K562 (cell line): Measurements from ENCODE around the gene TMEM163. TPM values are rescaled to one million over a fixed set of nuclear protein-coding genes. Genes with fewer than 3 reads are reported as not detected.

ENCODE experiments used
- ATAC-seq: fragments of 200-7000 bp; cut with Tn5 transposase; 3 replicates; pipeline ENCODE4 v1.9.1; 2020; ENCODE audit warnings: moderate library complexity
- BruUV-seq: library from RNA; stranded (reverse); fragments of 400-500 nt; replicated peaks from 2 replicates; lab custom pipeline; 2021; lab: Mats Ljungman, UMichigan
- CTCF ChIA-PET: fragments of 300-600 bp; formaldehyde crosslinking; extraction: SDS; loops from one replicate; lab custom pipeline; 2021; ENCODE audit warnings: low intra/inter-chr PET ratio; lab: Yijun Ruan, JAX
- POLR2A ChIA-PET: fragments of 300-600, 350-650 bp; sonication (Branson Sonifier 250); formaldehyde crosslinking; extraction: SDS; loops from one replicate; lab custom pipeline; 2021; ENCODE audit warnings: antibody characterized with exemption, inconsistent platforms; lab: Yijun Ruan, JAX
- DNase-seq, 4 experiments: peaks; one replicate each; pipeline versions ENCODE4 v3.0.0 to v3.0.0-alpha.2; 2011 to 2018; ENCODE audit warnings: low spot score in 3 of 4, mixed read lengths in 3 of 4; ENCODE audit errors: extremely low read depth in 1 of 4
- FAIRE-seq: peaks from 2 replicates; lab custom pipeline; 2011; peaks lifted over from hg19 to GRCh38; lab: Jason Lieb, UNC
- H2AFZ ChIP-seq: 2 replicates; pipeline ENCODE4 v1.6.0; 2011; ENCODE audit warnings: low read depth, low read length, control low read depth, inconsistent platforms
- H3K27ac ChIP-seq: fragments of 200-600 bp; 3 replicates; pipeline ENCODE4 v1.8.0; 2011; ENCODE audit warnings: low read depth, mild to moderate bottlenecking, control low read depth, inconsistent platforms, low read length, moderate library complexity, mixed read lengths; ENCODE audit errors: extremely low read depth
- H3K27me3 ChIP-seq, 2 experiments: fragments of 300-600 bp in 1 of 2; 2 replicates in 1 of 2; 3 replicates in 1 of 2; pipeline versions ENCODE4 v1.6.0 to v1.8.0; 2011; ENCODE audit warnings: inconsistent platforms in 2 of 2, low read length in 2 of 2, mild to moderate bottlenecking in 1 of 2, mixed read lengths in 1 of 2, moderate library complexity in 1 of 2; ENCODE audit not compliant: control insufficient read depth in 2 of 2, insufficient read depth in 2 of 2
- H3K36me3 ChIP-seq: fragments of 300-600 bp; 3 replicates; pipeline ENCODE4 v1.8.0; 2011; ENCODE audit warnings: mild to moderate bottlenecking, low read length, inconsistent platforms; ENCODE audit not compliant: control insufficient read depth, insufficient read depth
- H3K4me1 ChIP-seq, 2 experiments: fragments of 200-600 bp in 1 of 2; replicated peaks in 1 of 2; 2 replicates in 1 of 2; 3 replicates in 1 of 2; pipeline versions ENCODE4 v1.5.1 to v1.8.0; 2011; ENCODE audit warnings: inconsistent platforms in 2 of 2, low read length in 2 of 2, mild to moderate bottlenecking in 1 of 2, mixed read lengths in 1 of 2, moderate library complexity in 1 of 2; ENCODE audit not compliant: control insufficient read depth in 2 of 2, insufficient read depth in 2 of 2
- H3K4me2 ChIP-seq: 2 replicates; pipeline ENCODE4 v1.6.1; 2011; ENCODE audit warnings: low read length, control low read depth, inconsistent platforms, mixed read lengths; ENCODE audit not compliant: insufficient read depth
- H3K4me3 ChIP-seq: fragments of 200-600 bp; sonication (generic), shearing (Covaris generic); 2 replicates; pipeline ENCODE4 v1.5.1; 2016; ENCODE audit warnings: control low read depth, inconsistent platforms
- H3K79me2 ChIP-seq: fragments of 200-600 bp; 3 replicates; pipeline ENCODE4 v1.8.0; 2011; ENCODE audit warnings: low read length, inconsistent platforms; ENCODE audit not compliant: control insufficient read depth, insufficient read depth
- H3K9ac ChIP-seq, 2 experiments: 2 replicates each; pipeline versions ENCODE4 v1.6.0 to v1.6.1; 2011; ENCODE audit warnings: low read depth in 2 of 2, low read length in 2 of 2, control low read depth in 1 of 2, inconsistent platforms in 1 of 2, mild to moderate bottlenecking in 1 of 2, mixed read lengths in 1 of 2; ENCODE audit not compliant: insufficient read depth in 1 of 2
- H3K9me1 ChIP-seq: one replicate; pipeline ENCODE4 v1.6.0; 2011; ENCODE audit warnings: inconsistent platforms, mild to moderate bottlenecking, low read length, moderate library complexity; ENCODE audit not compliant: control insufficient read depth, insufficient read depth
- H3K9me3 ChIP-seq: replicated peaks from 2 replicates; pipeline ENCODE4 v1.5.1; 2011; ENCODE audit warnings: low read depth, low read length, inconsistent platforms; ENCODE audit not compliant: control insufficient read depth, insufficient read depth
- H4K20me1 ChIP-seq: replicated peaks from 2 replicates; pipeline ENCODE4 v1.6.1; 2011; ENCODE audit warnings: low read length, inconsistent platforms, mixed read lengths; ENCODE audit not compliant: control insufficient read depth, insufficient read depth
- CREB1 ChIP-seq, 2 experiments: sonication (generic) in 1 of 2; formaldehyde crosslinking in 1 of 2; IDR thresholded peaks; 2 replicates each; pipeline versions ENCODE4 v1.6.1 to v1.8.0; 2012 to 2022; ENCODE audit warnings: inconsistent platforms in 1 of 2, mild to moderate bottlenecking in 1 of 2, missing genetic modification reagents in 1 of 2, moderate library complexity in 1 of 2
- DEAF1 ChIP-seq: fragments of 450-650 bp; formaldehyde crosslinking; IDR thresholded peaks from 2 replicates; pipeline ENCODE4 v1.4.0; 2020; ENCODE audit warnings: mild to moderate bottlenecking, moderate library complexity
- ELF2 ChIP-seq: fragments of 250-450 bp; sonication (Bioruptor Pico); IDR thresholded peaks from 2 replicates; pipeline ENCODE4 v1.5.0; 2021; ENCODE audit warnings: mild to moderate bottlenecking
- HDAC2 ChIP-seq: fragments of 450-650 bp; IDR thresholded peaks from 2 replicates; pipeline ENCODE4 v1.6.1; 2016; ENCODE audit warnings: mild to moderate bottlenecking
- HNRNPK ChIP-seq: fragments of 200-400 bp; formaldehyde crosslinking; IDR thresholded peaks from one replicate; pipeline ENCODE4 v1.6.1; 2018; ENCODE audit warnings: mild to moderate bottlenecking, low read depth, low read length; ENCODE audit not compliant: poor library complexity, severe bottlenecking
- HNRNPLL ChIP-seq: fragments of 200-400 bp; formaldehyde crosslinking; IDR thresholded peaks from 2 replicates; pipeline ENCODE4 v1.6.1; 2017; ENCODE audit warnings: low read length, low read depth, mild to moderate bottlenecking; ENCODE audit not compliant: poor library complexity, severe bottlenecking
- LEF1 ChIP-seq: fragments of 450-650 bp; IDR thresholded peaks from 2 replicates; pipeline ENCODE4 v1.6.1; 2016; ENCODE audit warnings: mild to moderate bottlenecking
- MAX ChIP-seq: sonication (generic); formaldehyde crosslinking; IDR thresholded peaks from 2 replicates; pipeline ENCODE4 v1.9.0; 2022; ENCODE audit warnings: mild to moderate bottlenecking, missing genetic modification reagents
- OTX1 ChIP-seq: fragments of 450-650 bp; formaldehyde crosslinking; IDR thresholded peaks from 2 replicates; pipeline ENCODE4 v1.4.0; 2022; ENCODE audit warnings: mild to moderate bottlenecking
- RBBP5 ChIP-seq: fragments of 200-600 bp; sonication (generic); IDR thresholded peaks from 2 replicates; pipeline ENCODE4 v1.6.1; 2012; ENCODE audit warnings: borderline replicate concordance, mild to moderate bottlenecking, low read length, control low read depth, inconsistent platforms; ENCODE audit not compliant: insufficient read depth, poor library complexity, severe bottlenecking
- SNIP1 ChIP-seq: fragments of 450-650 bp; IDR thresholded peaks from 2 replicates; pipeline ENCODE4 v1.7.1; 2017; ENCODE audit warnings: low read depth, mild to moderate bottlenecking
- SP2 ChIP-seq: IDR thresholded peaks from 2 replicates; pipeline ENCODE4 v1.6.1; 2011; ENCODE audit warnings: mild to moderate bottlenecking, low read depth, low read length, moderate library complexity; ENCODE audit not compliant: poor library complexity, severe bottlenecking; ENCODE audit errors: extremely low read depth
- YBX1 ChIP-seq: fragments of 450-650 bp; IDR thresholded peaks from 2 replicates; pipeline ENCODE4 v1.7.1; 2016; ENCODE audit warnings: mild to moderate bottlenecking
- ZNF518B ChIP-seq: fragments of 250-450 bp; sonication (Bioruptor Pico); IDR thresholded peaks from 2 replicates; pipeline ENCODE4 v1.5.0; 2021; ENCODE audit warnings: mild to moderate bottlenecking, moderate library complexity
- ZNF639 ChIP-seq, 2 experiments: fragments of 200-800 bp in 1 of 2; sonication (Bioruptor generic) in 1 of 2; sonication (generic) in 1 of 2; formaldehyde crosslinking in 1 of 2; IDR thresholded peaks in 1 of 2; conservative IDR thresholded peaks in 1 of 2; 2 replicates each; pipeline versions ENCODE4 v1.5.0 to v1.6.1; 2016 to 2020; ENCODE audit warnings: missing compliant biosample characterization in 1 of 2, missing genetic modification characterization in 1 of 2, missing genetic modification reagents in 1 of 2
- ZSCAN29 ChIP-seq: fragments of 450-650 bp; IDR thresholded peaks from 2 replicates; pipeline ENCODE4 v1.6.1; 2017
- WGBS: fragments of 100-300 bp; shearing (Covaris generic); methylation state at CpG from one replicate; pipeline ENCODE4 v1.1.6; 2016; ENCODE audit warnings: low coverage, mixed read lengths; ENCODE audit not compliant: insufficient coverage; ENCODE audit errors: missing lambda C conversion rate; 5-methylcytosine and 5-hydroxymethylcytosine counted together
- in situ Hi-C: fragments of 300-500 bp; cut with MboI; formaldehyde crosslinking; loops from 4 replicates; pipeline ENCODE4 v1.15.0; 2018; ENCODE audit warnings: inconsistent platforms, mixed read lengths
- intact Hi-C: fragments of 100-400 bp; cut with micrococcal nuclease; formaldehyde crosslinking; loops from 2 replicates; pipeline ENCODE4 v1.14.2; 2022
- polyA plus RNA-seq, 8 experiments: library from polyadenylated mRNA; depleted of rRNA in 4 of 8; stranded (reverse) in 5 of 8; unstranded in 3 of 8; fragments of >200 nt; fragmentation: Nextera tagmentation in 2 of 8; fragmentation: Illumina TruSeq in 1 of 8; extraction: Ambion mirVana in 2 of 8; extraction: Trizol in 1 of 8; gene quantifications; 2 replicates each; pipeline versions ENCODE4 v1.2.1 to v1.2.3, GENCODE V29; 2011 to 2014; ENCODE audit warnings: inconsistent platforms in 1 of 8, missing spikeins in 1 of 8
- total RNA-seq, 7 experiments: library from RNA; depleted of rRNA in 6 of 7; stranded (reverse); fragments of >200 nt in 6 of 7; fragmentation: Illumina TruSeq in 2 of 7; extraction: Trizol in 2 of 7; gene quantifications; 2 replicates each; pipeline versions ENCODE4 v1.2.1 to v1.2.3, GENCODE V29; 2011 to 2021; ENCODE audit warnings: low replicate concordance in 1 of 7

TMEM163 gene
- total and polyA plus RNA-seq, 9 of the 15 experiments (the other 6 are each of a cell fraction or from before 2014, with no cell fraction given): 0.04 to 0.68 (median 0.16) TPM; not detected in 3

- CTCF ChIA-PET: no interaction called here
Measured at GRCh38 chr2:134458950-134459349, 259.9 kb downstream of the TMEM163 start.

More at GRCh38 chr2:134458950-134459349, 259.9 kb downstream of the TMEM163 start:
- Histone ChIP-seq H3K36me3 (no peaks in the 10 kb centered on the region), H3K79me2 (no peaks in the 10 kb centered on the region), H3K27ac (no peak overlapping the region), H3K4me1 (no peaks in the 10 kb centered on the region), H4K20me1 (0 out of 2 replicates have a peak, but pooled peaks cover 14% of the 10 kb centered on the region), H3K27me3 (peaks cover 9 to 81% of the 10 kb centered on the region in 2 experiments), H3K4me2 (no peak overlapping the region), H2AFZ (no peak overlapping the region), H3K9ac (no peak overlapping the region), H3K9me1 (no peaks in the 10 kb centered on the region), H3K4me3 (no peak overlapping the region), H3K9me3 (no peaks in the 10 kb centered on the region)
- POLR2A ChIA-PET: interaction anchor here (0.6 kb wide), 1 partner anchor 293 kb away, joined by 3 read pairs; no protein-coding TSS in a partner anchor
- no peak for DNase-seq
- 11% methylated on average over 9 of the region's 10 CpGs for WGBS
- no TSS peak for BruUV-seq
- TF ChIP-seq ZSCAN29 (no peak), MAX (CRISPR knock-in tag) (no peak), HDAC2 (no peak), DEAF1 (no peak), OTX1 (CRISPR knock-in tag) (no peak), ZNF639 (CRISPR knock-in tag; conservative IDR thresholded peaks at IDR 0.05 in 1 of 2, IDR thresholded peaks at IDR 0.05 in 1 of 2) (no peak), HNRNPLL (no peak), CREB1 (IDR thresholded peaks at IDR 0.05) (no peak), CREB1 (CRISPR knock-in tag; IDR thresholded peaks at IDR 0.05) (no peak), HNRNPK (no peak), SP2 (no peak), SNIP1 (no peak), ELF2 (CRISPR knock-in tag) (no peak), ZNF518B (CRISPR knock-in tag) (no peak), LEF1 (no peak), YBX1 (no peak), RBBP5 (no peak)
- in situ Hi-C loops (loop anchor here (10.0 kb wide), 1 partner anchor 344 kb away; no protein-coding TSS in a partner anchor), intact Hi-C loops (no loop called here)
- FAIRE-seq: no peak
- no peak for ATAC-seq
